Pons (tissue), 1 donor: ENCODE data around the gene ELP1.
"Not testable (repeated sequence)": the region's sequence is repeated elsewhere in the genome, so short reads cannot be mapped to it uniquely, and the experiment has no call there.

Experiments
- DNase-seq: peaks from one replicate; pipeline ENCODE4 v3.0.0-alpha.2; 2016; ENCODE audit warnings: low spot score

Gene ELP1, protein sequence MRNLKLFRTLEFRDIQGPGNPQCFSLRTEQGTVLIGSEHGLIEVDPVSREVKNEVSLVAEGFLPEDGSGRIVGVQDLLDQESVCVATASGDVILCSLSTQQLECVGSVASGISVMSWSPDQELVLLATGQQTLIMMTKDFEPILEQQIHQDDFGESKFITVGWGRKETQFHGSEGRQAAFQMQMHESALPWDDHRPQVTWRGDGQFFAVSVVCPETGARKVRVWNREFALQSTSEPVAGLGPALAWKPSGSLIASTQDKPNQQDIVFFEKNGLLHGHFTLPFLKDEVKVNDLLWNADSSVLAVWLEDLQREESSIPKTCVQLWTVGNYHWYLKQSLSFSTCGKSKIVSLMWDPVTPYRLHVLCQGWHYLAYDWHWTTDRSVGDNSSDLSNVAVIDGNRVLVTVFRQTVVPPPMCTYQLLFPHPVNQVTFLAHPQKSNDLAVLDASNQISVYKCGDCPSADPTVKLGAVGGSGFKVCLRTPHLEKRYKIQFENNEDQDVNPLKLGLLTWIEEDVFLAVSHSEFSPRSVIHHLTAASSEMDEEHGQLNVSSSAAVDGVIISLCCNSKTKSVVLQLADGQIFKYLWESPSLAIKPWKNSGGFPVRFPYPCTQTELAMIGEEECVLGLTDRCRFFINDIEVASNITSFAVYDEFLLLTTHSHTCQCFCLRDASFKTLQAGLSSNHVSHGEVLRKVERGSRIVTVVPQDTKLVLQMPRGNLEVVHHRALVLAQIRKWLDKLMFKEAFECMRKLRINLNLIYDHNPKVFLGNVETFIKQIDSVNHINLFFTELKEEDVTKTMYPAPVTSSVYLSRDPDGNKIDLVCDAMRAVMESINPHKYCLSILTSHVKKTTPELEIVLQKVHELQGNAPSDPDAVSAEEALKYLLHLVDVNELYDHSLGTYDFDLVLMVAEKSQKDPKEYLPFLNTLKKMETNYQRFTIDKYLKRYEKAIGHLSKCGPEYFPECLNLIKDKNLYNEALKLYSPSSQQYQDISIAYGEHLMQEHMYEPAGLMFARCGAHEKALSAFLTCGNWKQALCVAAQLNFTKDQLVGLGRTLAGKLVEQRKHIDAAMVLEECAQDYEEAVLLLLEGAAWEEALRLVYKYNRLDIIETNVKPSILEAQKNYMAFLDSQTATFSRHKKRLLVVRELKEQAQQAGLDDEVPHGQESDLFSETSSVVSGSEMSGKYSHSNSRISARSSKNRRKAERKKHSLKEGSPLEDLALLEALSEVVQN (N-terminal part only)

DNA sequence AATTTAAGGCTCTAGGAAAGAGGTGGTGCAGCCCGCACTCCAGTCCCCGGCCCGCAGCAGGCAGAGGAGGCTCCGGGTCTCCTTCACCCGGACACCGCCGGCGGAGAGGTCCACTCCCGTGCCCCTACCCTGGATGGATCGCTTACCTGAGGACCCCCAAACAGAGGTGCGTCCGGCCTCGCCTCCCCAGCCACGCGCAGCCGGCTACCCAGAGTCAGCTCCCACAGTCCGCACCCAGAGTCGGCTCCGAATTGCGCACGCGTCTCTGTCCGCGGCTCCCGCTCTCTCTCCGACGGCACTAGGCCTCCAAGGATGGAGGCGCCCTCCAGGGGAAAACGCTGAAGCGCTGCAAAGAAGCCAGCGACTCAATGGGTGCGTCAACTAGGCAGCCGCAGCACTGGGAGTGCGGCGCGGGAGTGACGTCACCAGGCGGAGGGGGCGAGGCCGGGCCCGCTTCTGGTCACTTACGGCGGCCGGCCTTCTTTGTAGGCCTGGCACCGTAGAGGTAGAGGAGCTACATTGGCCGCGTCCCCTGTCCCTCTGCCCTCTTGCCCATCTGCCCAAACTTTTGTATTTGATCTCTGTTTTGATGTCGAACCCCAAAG, at the start of gene ELP1:
TSS of gene ELP1 (minus strand) at position 407 of the 605 bp plus-strand sequence. CDS start 2,978 bp downstream, outside the sequence.
- DNase-seq: peak; percentile 88

DNA sequence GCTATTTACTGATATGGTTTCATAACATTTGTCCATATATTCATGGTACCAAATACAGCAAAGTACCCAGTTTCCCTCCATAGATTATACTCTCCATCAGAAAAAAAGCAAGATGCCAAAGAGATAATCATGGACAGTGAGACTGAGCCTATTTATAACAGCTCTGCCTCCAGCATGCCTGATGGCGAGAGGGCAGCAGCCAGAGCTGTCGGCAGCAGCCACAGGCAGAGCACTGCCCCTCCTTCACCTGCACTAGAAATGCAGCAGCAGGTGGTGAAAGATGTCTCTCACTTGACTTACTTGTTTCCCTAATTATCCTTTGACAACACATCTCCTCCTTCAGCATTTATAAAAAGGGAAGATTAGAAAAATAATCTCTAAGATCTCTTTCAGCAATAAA, 47.0 kb upstream of the ELP1 start:
- DNase-seq: no peak

DNA sequence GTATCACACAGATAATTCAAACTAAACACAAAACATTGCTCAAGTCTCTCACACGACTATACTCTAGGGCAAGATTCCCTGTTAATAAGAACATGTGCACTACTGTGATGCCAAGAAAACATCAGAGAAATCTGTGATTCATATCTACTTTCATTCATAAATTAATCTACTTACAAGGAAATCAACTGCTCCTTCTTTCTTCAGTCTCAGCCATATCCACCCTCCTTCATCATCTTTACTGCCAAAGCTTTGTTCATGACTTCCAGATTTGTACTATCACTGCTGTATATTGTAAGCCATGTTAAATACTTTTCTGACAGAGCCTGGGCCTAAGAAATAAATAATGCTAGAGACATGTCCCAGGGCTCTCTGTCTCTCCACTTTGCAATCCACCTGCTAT, 44.3 kb upstream of the ELP1 start:
- no peak for DNase-seq

DNA sequence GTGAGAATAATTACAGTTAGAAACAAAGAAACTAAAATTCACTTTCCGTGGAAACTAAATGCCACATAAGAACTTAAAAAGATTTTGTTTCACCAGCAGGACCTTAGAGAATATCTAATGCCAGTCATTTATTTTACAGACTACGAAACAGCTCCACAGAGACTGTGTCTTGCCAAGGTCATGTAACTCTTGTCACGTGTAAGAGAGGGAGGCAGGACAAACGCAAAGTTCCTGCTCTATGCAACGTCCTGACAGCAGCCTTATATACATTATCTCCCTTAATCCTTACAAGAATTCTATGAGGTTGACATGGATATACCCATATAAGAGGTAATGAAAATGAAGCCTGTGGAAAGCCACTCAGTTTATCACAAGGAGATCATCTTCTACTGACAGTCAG, 40.0 kb upstream of the ELP1 start:
- no peak for DNase-seq

DNA sequence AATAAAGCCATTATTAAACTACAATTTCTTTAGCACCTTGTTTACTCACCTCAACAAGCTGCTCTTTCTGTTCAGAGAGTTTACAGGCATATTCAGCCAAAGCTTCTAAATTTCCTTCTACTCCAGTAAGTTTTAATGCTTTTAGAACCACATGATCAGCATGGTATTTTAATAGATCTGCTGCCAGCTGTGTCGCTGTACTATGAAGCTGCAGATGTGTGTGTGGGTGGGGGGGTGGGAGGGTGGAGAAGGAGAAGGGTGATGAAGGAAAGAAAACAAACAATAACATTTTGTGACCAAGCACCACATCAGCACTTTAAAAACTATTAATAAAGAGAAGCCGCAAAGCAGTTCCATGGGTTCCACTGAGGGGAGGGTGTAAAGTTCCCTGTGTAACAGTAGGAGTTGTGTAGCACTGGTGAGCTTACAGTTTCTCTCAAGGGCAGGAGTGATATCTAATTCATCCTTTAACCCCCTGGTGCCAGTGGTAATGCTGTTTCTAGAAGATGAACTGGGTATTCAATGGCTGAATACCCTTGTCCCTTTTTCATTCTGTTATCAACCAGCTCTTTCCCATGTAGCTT, 38.8 kb upstream of the ELP1 start:
- no peak for DNase-seq

DNA sequence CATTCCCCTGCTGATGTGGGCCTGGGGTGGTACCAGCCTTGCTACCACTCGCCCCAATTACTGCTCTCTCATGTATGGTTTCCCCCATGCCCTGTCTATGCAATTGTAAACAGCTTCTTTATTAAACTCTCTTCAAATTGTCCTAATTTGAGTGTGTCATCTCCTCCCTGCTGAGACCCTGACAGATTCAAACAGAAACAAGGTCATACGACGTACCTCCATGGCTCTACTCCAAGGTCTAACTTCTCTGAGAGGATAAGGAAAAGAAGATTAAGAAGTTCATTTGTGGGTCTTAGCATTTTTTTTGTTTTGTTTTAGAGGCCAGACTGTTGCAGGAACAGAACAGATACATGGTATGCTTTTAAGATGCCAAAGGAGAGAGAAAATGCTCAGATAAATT, 38.3 kb upstream of the ELP1 start:
- no peak for DNase-seq

DNA sequence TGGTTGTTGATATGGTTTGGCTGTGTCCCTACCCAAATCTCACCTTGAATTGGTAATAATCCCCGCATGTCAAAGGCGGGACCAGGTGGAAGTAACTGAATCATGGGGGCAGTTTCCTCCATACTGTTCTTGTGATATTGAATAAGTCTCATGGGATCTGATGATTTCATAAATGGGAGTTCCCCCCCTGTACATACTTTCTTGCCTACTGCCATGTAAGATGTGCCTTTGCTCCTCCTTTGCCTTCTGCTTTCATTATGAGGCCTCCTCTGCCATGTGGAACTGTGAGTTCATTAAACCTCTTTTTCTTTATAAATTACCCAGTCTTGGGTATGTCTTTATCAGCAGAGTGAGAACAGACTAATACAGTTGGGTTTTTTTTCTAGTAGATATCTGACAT, 37.5 kb upstream of the ELP1 start:
- not testable (repeated sequence) for DNase-seq

DNA sequence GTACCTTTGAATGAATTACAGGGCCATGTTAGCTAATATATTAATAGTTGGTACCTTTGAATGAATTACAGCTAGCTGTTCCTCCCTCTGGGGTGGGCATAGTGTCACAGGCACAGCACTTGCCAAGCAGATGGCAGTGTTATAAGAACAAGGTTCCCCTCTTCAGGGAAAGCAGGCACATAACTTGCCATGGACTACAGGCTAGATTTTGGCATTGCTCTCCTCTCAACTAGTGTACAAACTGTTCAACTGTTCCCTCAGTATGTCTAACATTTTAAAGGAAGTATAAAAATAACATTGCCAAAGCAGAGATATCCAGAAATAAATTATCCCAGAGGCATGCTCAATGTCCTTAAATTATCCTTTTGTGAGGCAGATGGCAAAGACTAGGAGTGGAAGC, 34.0 kb upstream of the ELP1 start:
- DNase-seq: peak; percentile 7

DNA sequence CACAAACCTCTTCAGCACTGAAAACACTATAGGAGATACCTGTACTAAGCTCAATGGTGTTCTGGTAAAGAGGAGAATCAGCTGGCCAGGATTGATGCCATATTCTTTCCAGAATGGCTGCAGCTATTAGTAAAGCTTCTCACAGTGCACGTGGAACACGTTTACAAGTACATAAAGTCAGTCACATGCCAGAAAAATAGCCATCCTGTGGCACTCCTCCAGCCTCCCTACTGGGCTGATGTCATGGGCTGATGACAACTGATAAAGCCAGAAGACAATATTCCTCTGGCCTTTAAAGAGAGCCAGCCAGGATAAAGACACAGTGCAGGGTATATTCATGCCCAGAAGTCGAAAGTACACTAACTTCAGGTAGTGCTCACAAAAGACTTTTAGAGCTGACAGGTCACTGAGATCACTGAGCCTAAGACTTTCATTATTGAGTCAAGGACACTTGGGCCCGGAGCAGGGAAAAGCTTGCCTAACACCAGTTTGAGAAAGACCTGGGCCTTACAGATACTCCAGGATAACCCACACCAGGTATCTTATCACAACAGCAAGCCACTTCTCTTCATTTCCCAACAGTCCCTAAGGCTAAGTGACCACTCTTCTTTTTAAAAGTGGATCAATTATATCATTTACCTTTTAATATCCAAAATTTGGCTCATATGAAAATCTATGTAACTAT, 29.7 kb upstream of the ELP1 start:
- no peak for DNase-seq

DNA sequence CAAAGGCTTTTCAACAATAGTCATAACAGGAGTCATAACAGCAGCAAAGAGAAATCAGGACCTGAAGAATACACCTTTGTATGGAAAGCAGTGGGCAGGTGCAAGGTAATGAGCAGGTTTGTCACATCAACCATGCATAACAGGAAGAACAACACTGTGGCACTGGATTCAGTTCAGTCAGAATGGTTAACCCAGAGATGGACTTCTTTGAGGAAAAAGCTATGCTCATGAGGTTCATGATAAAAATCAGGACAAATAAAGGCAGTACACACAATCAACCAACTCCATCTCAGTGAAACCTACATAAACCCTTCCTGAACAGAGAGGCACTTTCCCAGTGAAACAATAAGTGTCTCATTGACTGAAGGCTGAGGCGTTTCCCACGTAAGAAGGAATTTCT, 27.2 kb upstream of the ELP1 start:
- DNase-seq: no peak

DNA sequence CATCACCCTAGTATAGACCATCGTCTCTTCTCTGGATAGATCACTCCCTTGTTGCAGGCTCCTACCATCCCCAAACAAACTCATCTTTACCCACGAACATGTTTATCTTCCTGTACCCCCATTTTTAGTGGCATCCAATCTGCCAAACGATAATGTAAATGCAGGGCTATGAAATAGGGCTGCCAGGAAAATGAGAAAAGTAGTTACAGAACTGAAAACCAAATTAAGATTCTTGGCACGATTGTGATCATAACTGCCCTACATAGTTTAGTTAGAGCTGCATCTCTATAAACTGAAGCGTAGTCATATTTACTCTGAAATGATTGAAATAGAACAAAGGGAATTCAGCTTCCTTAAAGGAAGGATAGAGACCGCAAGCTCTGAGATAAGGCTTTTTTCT, 26.4 kb upstream of the ELP1 start:
- DNase-seq: no peak

DNA sequence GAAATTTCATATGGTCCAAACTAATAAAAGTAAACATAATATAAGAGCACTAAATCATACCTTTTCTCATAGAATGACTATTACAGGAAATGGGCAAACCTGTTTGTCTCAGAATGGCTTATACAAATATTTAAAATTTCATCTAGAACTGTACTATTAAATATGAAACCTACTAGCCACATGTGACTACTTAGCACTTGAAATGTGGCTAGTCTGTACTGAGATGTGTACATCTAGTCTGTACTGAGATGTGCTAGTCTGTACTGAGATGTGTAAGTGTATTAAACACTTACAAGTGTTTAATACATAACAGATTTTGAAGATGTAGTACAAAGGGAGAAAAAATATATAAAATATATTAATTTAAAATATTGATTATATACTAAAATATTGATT, 22.7 kb upstream of the ELP1 start:
- no peak for DNase-seq

DNA sequence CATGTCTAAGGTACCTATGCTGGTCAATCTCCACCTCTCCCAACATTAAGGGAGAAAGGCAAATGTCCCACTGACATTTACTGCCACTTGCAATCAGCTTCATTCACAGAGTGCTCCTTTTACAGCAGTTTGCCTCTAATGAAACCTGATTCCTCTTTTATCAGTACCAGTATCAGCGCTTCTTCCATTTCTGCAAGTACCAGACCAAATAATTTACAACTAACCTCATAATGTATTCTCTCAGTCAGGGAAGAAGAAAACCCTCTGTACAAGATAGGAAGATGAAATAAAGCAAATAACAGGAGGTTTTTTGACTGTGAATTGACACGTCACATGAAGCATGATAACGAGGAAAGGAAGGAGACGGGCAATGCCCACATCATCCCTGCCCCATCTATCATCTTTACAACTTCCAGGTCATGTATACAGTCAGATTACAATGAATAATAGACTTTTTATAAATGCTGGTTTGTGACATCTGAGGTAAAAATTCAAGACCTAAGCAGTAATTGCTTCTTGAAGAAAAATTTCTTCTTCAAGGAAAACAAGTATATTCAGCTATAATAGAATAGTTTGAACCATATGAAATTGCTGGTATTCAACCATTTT, 22.2 kb upstream of the ELP1 start:
- no peak for DNase-seq

DNA sequence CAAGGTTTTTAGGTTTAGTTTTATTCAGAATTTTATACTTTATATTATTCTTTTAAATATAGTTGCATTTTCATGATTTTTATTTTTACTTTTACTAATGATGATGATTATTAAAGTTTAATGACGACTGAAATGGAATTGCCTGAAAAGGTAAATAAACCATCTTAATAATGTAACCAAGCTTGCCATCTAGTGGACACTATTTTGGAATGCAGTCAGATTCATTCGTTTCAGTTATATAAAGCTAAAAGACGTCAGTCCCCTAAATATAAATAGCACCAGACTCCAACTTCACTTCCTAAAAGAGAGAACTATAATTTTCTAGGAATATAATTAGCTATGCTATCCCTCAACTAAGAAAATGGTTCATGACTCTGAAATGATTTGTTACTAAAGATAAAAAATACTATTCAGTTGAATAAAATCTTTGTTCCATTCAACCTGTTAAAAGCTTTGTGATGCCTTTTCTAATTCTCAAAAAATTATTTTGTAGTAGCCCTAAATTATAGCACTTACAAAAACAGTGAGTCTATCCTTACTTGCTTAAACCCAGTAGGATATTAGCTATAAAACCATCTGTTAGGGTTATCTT, 20.2 kb upstream of the ELP1 start:
- DNase-seq: peak; percentile 85

DNA sequence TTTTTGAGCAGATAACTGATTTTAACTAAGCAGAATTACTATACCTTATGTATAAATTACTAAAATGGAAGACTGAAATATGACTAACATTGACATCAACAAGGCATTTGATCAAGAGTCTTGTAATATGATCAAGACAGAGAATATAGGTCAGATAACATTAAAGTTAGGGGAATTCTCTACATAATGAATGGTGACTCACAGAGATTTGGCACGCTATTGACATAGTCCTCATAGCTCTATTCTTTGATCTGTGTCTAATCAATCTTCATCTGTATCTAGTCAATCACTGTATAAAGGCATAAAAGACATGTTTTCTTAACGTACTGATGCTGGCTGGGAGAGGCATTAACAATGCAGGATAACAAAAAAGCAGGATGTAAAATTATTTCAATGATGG, 17.7 kb upstream of the ELP1 start:
- DNase-seq: no peak

DNA sequence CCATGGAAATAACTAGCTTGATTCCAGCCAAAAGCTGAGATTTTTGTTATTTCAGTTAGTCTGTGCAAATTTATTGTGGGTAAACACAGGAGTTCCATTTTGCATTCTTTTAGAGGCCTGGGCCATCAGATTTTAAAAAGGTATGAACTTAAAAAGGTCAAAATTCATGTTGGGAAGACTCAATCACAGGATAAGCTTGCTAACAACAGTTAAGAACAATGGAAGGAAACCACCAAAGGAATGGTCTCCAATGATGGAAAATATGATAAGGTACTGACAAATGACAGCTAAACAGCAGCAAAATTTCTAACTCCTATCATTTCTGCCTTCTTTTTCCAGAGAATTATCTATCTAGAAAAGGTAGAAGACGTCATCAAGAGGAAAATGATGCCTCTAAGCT, 16.2 kb upstream of the ELP1 start:
- no peak for DNase-seq

DNA sequence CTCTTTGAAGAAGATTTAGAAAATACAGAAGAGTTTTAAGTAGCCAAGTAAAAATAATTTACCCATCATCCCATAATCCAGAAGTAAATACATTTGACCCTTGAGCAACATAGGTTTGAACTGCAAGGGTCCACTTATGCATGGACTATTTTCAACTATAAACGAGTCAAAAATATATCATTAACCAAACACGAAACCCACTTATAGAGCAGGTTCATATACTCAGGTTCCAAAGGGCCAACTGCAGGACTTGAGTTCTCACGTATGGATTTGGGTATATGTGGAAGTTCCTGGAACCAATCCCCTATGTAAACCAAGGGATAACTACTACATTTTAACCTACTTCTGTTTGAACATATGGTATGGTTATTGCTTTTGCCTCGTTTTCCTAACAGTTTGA, 6.1 kb upstream of the ELP1 start:
- no peak for DNase-seq

DNA sequence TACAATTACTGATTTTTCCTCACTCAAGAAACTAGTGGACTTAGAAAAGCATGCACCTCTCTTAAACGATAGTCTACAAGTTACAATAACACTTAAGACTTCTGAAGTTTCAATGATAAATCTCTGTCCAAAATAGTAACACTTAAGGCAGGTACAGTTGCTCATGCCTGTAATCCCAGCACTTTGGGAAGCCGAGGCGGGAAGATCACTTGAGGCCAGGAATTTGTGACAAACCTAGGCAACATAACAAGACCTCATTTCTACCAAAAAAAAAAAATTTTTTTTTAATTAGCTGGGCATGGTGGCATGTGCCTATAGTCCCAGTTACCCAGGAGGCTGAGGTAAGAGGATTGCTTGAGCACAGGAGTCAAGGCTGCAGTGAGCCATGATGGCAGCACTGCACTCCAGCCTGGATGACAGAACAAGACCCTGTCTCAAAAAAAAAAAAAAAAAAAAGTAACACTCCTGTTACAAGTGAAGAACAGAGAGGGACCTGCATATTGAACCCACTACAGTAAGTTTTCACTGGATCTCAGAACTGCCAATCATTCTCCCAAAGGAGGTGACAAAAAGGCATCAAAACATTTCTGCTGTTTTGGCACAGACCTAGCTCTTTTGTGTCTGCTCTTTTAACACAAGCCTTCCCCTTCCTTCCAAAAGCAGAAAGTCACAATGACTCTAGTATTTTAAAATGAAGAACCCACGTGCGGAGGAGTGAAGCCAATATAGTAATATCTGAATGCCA, 3.8 kb upstream of the ELP1 start:
- DNase-seq: no peak

DNA sequence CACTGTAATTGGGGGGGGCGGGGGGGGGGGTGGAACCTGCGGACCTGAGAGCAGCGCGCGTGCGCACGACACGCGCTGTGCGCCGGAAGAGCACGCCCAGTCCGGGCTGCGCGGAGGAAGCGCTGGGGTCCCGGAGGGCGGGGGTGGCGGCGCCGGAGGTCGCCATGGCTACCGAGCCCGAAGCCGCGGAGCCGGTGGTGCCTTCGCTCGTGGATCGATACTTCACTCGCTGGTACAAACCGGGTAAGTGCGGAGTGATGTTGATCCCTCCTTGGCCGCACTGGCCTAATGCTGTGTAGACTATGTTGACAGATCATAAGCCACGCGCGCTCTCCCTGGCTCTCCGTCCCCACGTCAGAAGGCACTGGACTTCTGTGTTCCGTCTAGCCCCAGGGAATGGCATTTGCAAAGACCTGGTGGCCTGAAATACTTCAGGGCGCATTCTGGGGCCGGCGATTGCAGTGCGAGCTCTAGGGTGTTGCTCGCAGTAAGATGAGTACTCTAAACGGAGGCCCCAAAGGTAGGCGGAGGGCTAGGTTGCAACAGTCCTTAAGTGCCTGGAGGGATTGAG, 484 bp upstream of the ELP1 start, which contains the start of gene ABITRAM:
TSS of gene ABITRAM (plus strand) at position 78 of the 571 bp plus-strand sequence. CDS start at position 165, 87 bp downstream.
- peak; percentile 86 for DNase-seq
